Large intestine (tissue), 3 donors: Measurements from ENCODE around the gene IKBKG. TPM values are rescaled to one million over a fixed set of nuclear protein-coding genes. Genes with fewer than 3 reads are reported as not detected.
"Not testable (repeated sequence)": the region's sequence is repeated elsewhere in the genome, so short reads cannot be mapped to it uniquely, and the experiment has no call there.

Experiments used
- DNase-seq, 2 donors: peaks; one replicate each; pipeline versions ENCODE4 v3.0.0 to v3.0.0-alpha.2; 2013
- H3K27ac ChIP-seq: one replicate; pipeline ENCODE4 v1.5.1; 2013; ENCODE audit warnings: low read length
- H3K27me3 ChIP-seq: 2 replicates; pipeline ENCODE4 v1.6.1; 2013; ENCODE audit warnings: low read length; ENCODE audit not compliant: control insufficient read depth, insufficient read depth
- H3K36me3 ChIP-seq: 2 replicates; pipeline ENCODE4 v1.6.1; 2013; ENCODE audit warnings: low read length; ENCODE audit not compliant: control insufficient read depth, insufficient read depth
- H3K4me1 ChIP-seq: one replicate; pipeline ENCODE4 v1.6.1; 2013; ENCODE audit warnings: low read length; ENCODE audit not compliant: control insufficient read depth, insufficient read depth
- H3K4me3 ChIP-seq: one replicate; pipeline ENCODE4 v1.5.1; 2013; ENCODE audit warnings: low read length
- H3K9me3 ChIP-seq: one replicate; pipeline ENCODE4 v1.6.1; 2013; ENCODE audit warnings: mild to moderate bottlenecking, low read depth, low read length, moderate library complexity; ENCODE audit not compliant: control insufficient read depth
- WGBS: methylation state at CpG from one replicate; pipeline ENCODE4 v1.1.5; 2013; ENCODE audit warnings: low lambda C conversion rate; ENCODE audit not compliant: insufficient coverage; 5-methylcytosine and 5-hydroxymethylcytosine counted together
- polyA plus RNA-seq: library from polyadenylated mRNA; unstranded; fragments of 120-200 nt; gene quantifications from one replicate; pipeline ENCODE4 v1.2.1, GENCODE V29; 2013

The IKBKG gene
- polyA plus RNA-seq, 1 donor, result 16.4 TPM

- Histone ChIP-seq H3K27me3 (no peaks in the 10 kb centered on the region), H3K4me1 (peaks cover 9% of the 10 kb centered on the region), H3K9me3 (no peaks in the 10 kb centered on the region), H3K4me3 (peak overlapping the region; percentile 45), H3K27ac (peak overlapping the region; percentile 82), H3K36me3 (no peaks in the 10 kb centered on the region)
- no CpG with 5 or more reads among the region's 15 CpGs for WGBS
- peak; percentile 64 to 84 for DNase-seq
Measured at GRCh38 chrX:154526901-154527675, 20.3 kb upstream of the IKBKG start.

- peaks cover 17% of the 10 kb centered on the region for H3K36me3 ChIP-seq
- no peak overlapping the region for H3K4me3 ChIP-seq
- no peaks in the 10 kb centered on the region for H3K9me3 ChIP-seq
- H3K27me3 ChIP-seq, result no peaks in the 10 kb centered on the region
- H3K27ac ChIP-seq, result no peak overlapping the region
- peaks cover 13% of the 10 kb centered on the region for H3K4me1 ChIP-seq
- WGBS, result no CpG with 5 or more reads among the region's 6 CpGs
- DNase-seq, result no peak
Measured at GRCh38 chrX:154529206-154529612, 18.2 kb upstream of the IKBKG start.

- Histone ChIP-seq H3K9me3 (no peaks in the 10 kb centered on the region), H3K27me3 (no peaks in the 10 kb centered on the region), H3K27ac (no peak overlapping the region), H3K36me3 (peaks cover 22% of the 10 kb centered on the region), H3K4me1 (peaks cover 17% of the 10 kb centered on the region), H3K4me3 (no peak overlapping the region)
- no peak for DNase-seq
- no CpG with 5 or more reads among the region's 11 CpGs for WGBS
Measured at GRCh38 chrX:154530286-154530685, 17.1 kb upstream of the IKBKG start.

GRCh38 chrX:154531626-154532025, 15.8 kb upstream of the IKBKG start:
- H3K4me3 ChIP-seq, result no peak overlapping the region
- H3K36me3 ChIP-seq, result peaks cover 26% of the 10 kb centered on the region
- no CpG with 5 or more reads among the region's 16 CpGs for WGBS
- no peaks in the 10 kb centered on the region for H3K9me3 ChIP-seq
- H3K27me3 ChIP-seq, result no peaks in the 10 kb centered on the region
- DNase-seq, result no peak
- H3K4me1 ChIP-seq, result peaks cover 17% of the 10 kb centered on the region
- peak overlapping the region; percentile 33 for H3K27ac ChIP-seq

GRCh38 chrX:154532690-154533089, 14.7 kb upstream of the IKBKG start:
- Histone ChIP-seq H3K4me3 (no peak overlapping the region), H3K4me1 (peaks cover 9% of the 10 kb centered on the region), H3K9me3 (no peaks in the 10 kb centered on the region), H3K27ac (no peak overlapping the region), H3K27me3 (no peaks in the 10 kb centered on the region), H3K36me3 (peaks cover 26% of the 10 kb centered on the region)
- no CpG with 5 or more reads among the region's 23 CpGs for WGBS
- no peak for DNase-seq

- Histone ChIP-seq H3K27ac (no peak overlapping the region), H3K9me3 (no peaks in the 10 kb centered on the region), H3K27me3 (no peaks in the 10 kb centered on the region), H3K4me3 (no peak overlapping the region), H3K4me1 (peaks cover 9% of the 10 kb centered on the region), H3K36me3 (peaks cover 26% of the 10 kb centered on the region)
- WGBS, result no CpG with 5 or more reads among the region's 34 CpGs
- DNase-seq, result peak; percentile 62 to 80
Measured at GRCh38 chrX:154534526-154535322, 12.7 kb upstream of the IKBKG start.

GRCh38 chrX:154535892-154536291, 11.5 kb upstream of the IKBKG start:
- H3K9me3 ChIP-seq, result no peaks in the 10 kb centered on the region
- peaks cover 9% of the 10 kb centered on the region for H3K4me1 ChIP-seq
- peaks cover 26% of the 10 kb centered on the region for H3K36me3 ChIP-seq
- no peak overlapping the region for H3K4me3 ChIP-seq
- no peak overlapping the region for H3K27ac ChIP-seq
- H3K27me3 ChIP-seq, result no peaks in the 10 kb centered on the region
- no peak for DNase-seq
- no CpG with 5 or more reads among the region's 9 CpGs for WGBS

GRCh38 chrX:154539077-154539476, 8.3 kb upstream of the IKBKG start:
- no peak for DNase-seq
- no peaks in the 10 kb centered on the region for H3K9me3 ChIP-seq
- peaks cover 5% of the 10 kb centered on the region for H3K4me1 ChIP-seq
- no peaks in the 10 kb centered on the region for H3K27me3 ChIP-seq
- H3K27ac ChIP-seq, result no peak overlapping the region
- peaks cover 11% of the 10 kb centered on the region for H3K36me3 ChIP-seq
- no peak overlapping the region for H3K4me3 ChIP-seq
- no CpG with 5 or more reads among the region's 8 CpGs for WGBS

GRCh38 chrX:154540365-154540764, 7.1 kb upstream of the IKBKG start:
- H3K9me3 ChIP-seq, H3K27ac ChIP-seq, H3K4me3 ChIP-seq, H3K36me3 ChIP-seq, H3K27me3 ChIP-seq, H3K4me1 ChIP-seq, DNase-seq: not testable (repeated sequence)
- no CpG with 5 or more reads among the region's 7 CpGs for WGBS

- no peak overlapping the region for H3K27ac ChIP-seq
- no peaks in the 10 kb centered on the region for H3K27me3 ChIP-seq
- no CpG with 5 or more reads among the region's 19 CpGs for WGBS
- peaks cover under 1% of the 10 kb centered on the region for H3K36me3 ChIP-seq
- no peak overlapping the region for H3K4me3 ChIP-seq
- no peak for DNase-seq
- H3K9me3 ChIP-seq, result no peaks in the 10 kb centered on the region
- no peaks in the 10 kb centered on the region for H3K4me1 ChIP-seq
Measured at GRCh38 chrX:154540897-154541535, 6.4 kb upstream of the IKBKG start.
